Osteocyte (in vitro differentiated cells): ENCODE measurements around the gene SMIM29. TPM values are rescaled to one million over a fixed set of nuclear protein-coding genes. Genes with fewer than 3 reads are reported as not detected.

ENCODE experiments used
- DNase-seq: peaks from one replicate; pipeline ENCODE4 v3.0.0; 2021; ENCODE audit warnings: mixed read lengths; ENCODE audit not compliant: unreplicated experiment; ENCODE audit errors: extremely low spot score
- H3K27ac Mint-ChIP-seq: one replicate; pipeline ENCODE4 v1.8.0; 2021; ENCODE audit warnings: mild to moderate bottlenecking, mixed read lengths; ENCODE audit not compliant: unreplicated experiment
- H3K27me3 Mint-ChIP-seq: one replicate; pipeline ENCODE4 v1.8.0; 2021; ENCODE audit warnings: mixed read lengths; ENCODE audit not compliant: unreplicated experiment
- H3K36me3 Mint-ChIP-seq: one replicate; pipeline ENCODE4 v1.8.0; 2021; ENCODE audit warnings: mixed read lengths; ENCODE audit not compliant: unreplicated experiment
- H3K4me1 Mint-ChIP-seq: one replicate; pipeline ENCODE4 v1.8.0; 2021; ENCODE audit warnings: mixed read lengths; ENCODE audit not compliant: unreplicated experiment
- H3K4me3 Mint-ChIP-seq: one replicate; pipeline ENCODE4 v1.8.0; 2021; ENCODE audit warnings: mild to moderate bottlenecking, moderate library complexity, mixed read lengths; ENCODE audit not compliant: unreplicated experiment
- H3K9me3 Mint-ChIP-seq: one replicate; pipeline ENCODE4 v1.8.0; 2021; ENCODE audit warnings: mixed read lengths; ENCODE audit not compliant: unreplicated experiment
- CTCF ChIP-seq: fragments of 200-600 bp; sonication (generic); IDR thresholded peaks from 2 replicates; pipeline ENCODE4 v1.5.0; 2021; ENCODE audit warnings: antibody characterized with exemption, mild to moderate bottlenecking, moderate library complexity
- total RNA-seq: library from RNA; stranded (reverse); gene quantifications from 2 replicates; pipeline ENCODE4 v1.2.1, GENCODE V29; 2021

The SMIM29 gene
- total RNA-seq, 1 donor from 2014 or later, result 23.2 TPM

- TF ChIP-seq CTCF, result no peak
- Mint-ChIP-seq H3K27me3 (no peaks in the 10 kb centered on the region), H3K27ac (no peak overlapping the region), H3K36me3 (no peaks in the 10 kb centered on the region), H3K4me1 (peaks cover 10% of the 10 kb centered on the region), H3K4me3 (no peak overlapping the region), H3K9me3 (no peaks in the 10 kb centered on the region)
- no peak for DNase-seq
These were observed 21.8 kb downstream of the SMIM29 start for GRCh38 chr6:34226731-34227586.

- TF ChIP-seq CTCF, result no peak
- DNase-seq, result no peak
These were observed 22.7 kb downstream of the SMIM29 start for GRCh38 chr6:34226066-34226465.

GRCh38 chr6:34225551-34225950 lies 23.3 kb downstream of the SMIM29 start:
- Mint-ChIP-seq H3K4me3 (no peak overlapping the region), H3K36me3 (no peaks in the 10 kb centered on the region), H3K9me3 (no peaks in the 10 kb centered on the region), H3K27me3 (no peaks in the 10 kb centered on the region), H3K4me1 (peaks cover 10% of the 10 kb centered on the region), H3K27ac (no peak overlapping the region)
- TF ChIP-seq CTCF, result no peak
- no peak for DNase-seq

More at GRCh38 chr6:34226066-34226465, 22.7 kb downstream of the SMIM29 start:
- Mint-ChIP-seq H3K27me3 (no peaks in the 10 kb centered on the region), H3K9me3 (no peaks in the 10 kb centered on the region), H3K27ac (no peak overlapping the region), H3K4me1 (peaks cover 10% of the 10 kb centered on the region), H3K4me3 (no peak overlapping the region), H3K36me3 (no peaks in the 10 kb centered on the region)

- H3K27ac Mint-ChIP-seq, result peak overlapping the region; percentile 97
- no peaks in the 10 kb centered on the region for H3K27me3 Mint-ChIP-seq
- DNase-seq, result peak; percentile 97
- H3K4me1 Mint-ChIP-seq, result peaks cover 10% of the 10 kb centered on the region
- no peaks in the 10 kb centered on the region for H3K36me3 Mint-ChIP-seq
- peak overlapping the region; percentile 79 for H3K4me3 Mint-ChIP-seq
- TF ChIP-seq CTCF, result no peak
- H3K9me3 Mint-ChIP-seq, result no peaks in the 10 kb centered on the region
These were observed 24.6 kb downstream of the SMIM29 start for GRCh38 chr6:34223956-34224940.
